Left ventricle myocardium inferior (tissue), 1 donor: Measurements from ENCODE around the gene ANO10. TPM values are rescaled to one million over a fixed set of nuclear protein-coding genes. Genes with fewer than 3 reads are reported as not detected.

Experiments used
- DNase-seq: peaks from one replicate; pipeline ENCODE4 v3.0.0-alpha.2; 2020
- H3K27ac ChIP-seq: fragments of 200-600 bp; replicated peaks from 2 replicates; pipeline ENCODE4 v1.8.0; 2021
- H3K27me3 ChIP-seq: fragments of 200-600 bp; 2 replicates; pipeline ENCODE4 v1.8.0; 2021; ENCODE audit warnings: low read depth
- H3K36me3 ChIP-seq: fragments of 200-600 bp; 2 replicates; pipeline ENCODE4 v1.8.0; 2021
- H3K4me1 ChIP-seq: fragments of 200-600 bp; 2 replicates; pipeline ENCODE4 v1.8.0; 2021
- H3K4me3 ChIP-seq: fragments of 200-600 bp; 2 replicates; pipeline ENCODE4 v1.8.0; 2021; ENCODE audit warnings: mild to moderate bottlenecking, moderate library complexity
- H3K9me3 ChIP-seq: fragments of 200-600 bp; replicated peaks from 2 replicates; pipeline ENCODE4 v1.8.0; 2021
- intact Hi-C: fragments of 100-400 bp; cut with micrococcal nuclease; formaldehyde crosslinking; loops from one replicate; pipeline ENCODE4 v1.11.0; 2022
- total RNA-seq: library from RNA; stranded (reverse); fragmentation: NEBNext Ultra II Directional; extraction: Animal tissue kit (Norgen Biotek cat#: 25700); gene quantifications from one replicate; pipeline ENCODE4 v1.2.1, GENCODE V29; 2021
- TF ChIP-seq, protein P1 (sequence below): fragments of 200-600 bp; IDR thresholded peaks from 2 replicates; pipeline ENCODE4 v1.8.0; 2021; ENCODE audit warnings: antibody characterized with exemption, mild to moderate bottlenecking, borderline replicate concordance
- donor health status: DM: no; HTN: yes; CAD: no; lungs with severe emphysema.

Gene ANO10
- total RNA-seq, 1 donor from 2014 or later: 12.6 TPM

DNA sequence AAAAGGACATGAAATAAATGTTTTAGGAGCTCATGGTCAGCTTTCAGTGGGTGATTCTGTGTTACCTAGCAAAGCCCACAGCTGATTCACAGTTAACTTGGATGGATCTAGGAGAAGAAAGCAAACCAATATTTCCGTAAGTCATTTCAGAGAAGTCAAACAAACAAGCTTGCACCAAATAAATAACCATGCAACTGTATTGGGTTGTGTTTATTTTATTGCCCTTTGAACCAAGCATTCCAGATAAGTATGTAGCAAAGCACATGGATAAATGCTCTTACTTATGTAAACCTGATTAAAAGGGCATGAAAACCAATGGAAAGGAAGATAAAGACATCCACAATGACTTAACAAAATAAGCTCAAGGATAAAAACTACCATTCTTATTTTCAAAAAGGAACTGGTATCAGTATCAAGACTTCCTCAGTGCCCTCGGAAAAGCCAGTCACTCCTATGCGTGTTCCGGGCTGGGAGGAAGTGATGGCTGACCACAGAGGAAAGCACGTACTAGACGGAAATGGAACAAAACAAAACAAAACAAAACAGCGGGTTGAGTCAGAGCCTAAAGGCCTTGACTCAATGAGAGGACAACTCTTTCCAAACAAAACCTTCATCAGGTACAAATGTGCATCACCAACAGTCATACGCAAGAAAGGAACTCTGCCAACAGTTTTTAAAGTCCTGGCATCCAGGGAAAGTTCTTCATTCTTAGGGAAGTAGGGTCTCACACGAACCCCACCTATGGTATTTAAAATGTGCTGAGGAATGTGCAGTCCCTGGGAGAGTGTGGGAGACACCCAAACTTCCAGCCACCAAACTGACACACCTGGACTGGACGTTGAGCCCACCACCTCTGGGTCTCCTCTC lies 232.2 kb downstream of the ANO10 start:
- Histone ChIP-seq H3K27ac (peak overlapping the region; percentile 85), H3K4me3 (no peak overlapping the region), H3K9me3 (peaks cover 11% of the 10 kb centered on the region), H3K36me3 (no peaks in the 10 kb centered on the region), H3K27me3 (no peaks in the 10 kb centered on the region), H3K4me1 (peaks cover 50% of the 10 kb centered on the region)
- intact Hi-C loops: loop anchor here (10.0 kb wide), 1 partner anchor 105 kb away; no protein-coding TSS in a partner anchor
- TF ChIP-seq, protein P1, sequence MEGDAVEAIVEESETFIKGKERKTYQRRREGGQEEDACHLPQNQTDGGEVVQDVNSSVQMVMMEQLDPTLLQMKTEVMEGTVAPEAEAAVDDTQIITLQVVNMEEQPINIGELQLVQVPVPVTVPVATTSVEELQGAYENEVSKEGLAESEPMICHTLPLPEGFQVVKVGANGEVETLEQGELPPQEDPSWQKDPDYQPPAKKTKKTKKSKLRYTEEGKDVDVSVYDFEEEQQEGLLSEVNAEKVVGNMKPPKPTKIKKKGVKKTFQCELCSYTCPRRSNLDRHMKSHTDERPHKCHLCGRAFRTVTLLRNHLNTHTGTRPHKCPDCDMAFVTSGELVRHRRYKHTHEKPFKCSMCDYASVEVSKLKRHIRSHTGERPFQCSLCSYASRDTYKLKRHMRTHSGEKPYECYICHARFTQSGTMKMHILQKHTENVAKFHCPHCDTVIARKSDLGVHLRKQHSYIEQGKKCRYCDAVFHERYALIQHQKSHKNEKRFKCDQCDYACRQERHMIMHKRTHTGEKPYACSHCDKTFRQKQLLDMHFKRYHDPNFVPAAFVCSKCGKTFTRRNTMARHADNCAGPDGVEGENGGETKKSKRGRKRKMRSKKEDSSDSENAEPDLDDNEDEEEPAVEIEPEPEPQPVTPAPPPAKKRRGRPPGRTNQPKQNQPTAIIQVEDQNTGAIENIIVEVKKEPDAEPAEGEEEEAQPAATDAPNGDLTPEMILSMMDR: no peak
- no peak for DNase-seq

GRCh38 chr3:43388915-43389314 lies 232.9 kb downstream of the ANO10 start:
- H3K4me1 ChIP-seq: peaks cover 43% of the 10 kb centered on the region
- no peaks in the 10 kb centered on the region for H3K27me3 ChIP-seq
- H3K9me3 ChIP-seq: peaks cover 18% of the 10 kb centered on the region
- H3K36me3 ChIP-seq: no peaks in the 10 kb centered on the region
- TF ChIP-seq, protein P1: no peak
- peak overlapping the region; percentile 85 for H3K27ac ChIP-seq
- intact Hi-C loops: no loop called here
- no peak overlapping the region for H3K4me3 ChIP-seq
- no peak for DNase-seq

GRCh38 chr3:43388175-43388574 lies 233.6 kb downstream of the ANO10 start:
- Histone ChIP-seq H3K4me3 (no peak overlapping the region), H3K9me3 (peaks cover 21% of the 10 kb centered on the region), H3K27ac (no peak overlapping the region), H3K4me1 (peaks cover 35% of the 10 kb centered on the region), H3K36me3 (no peaks in the 10 kb centered on the region), H3K27me3 (no peaks in the 10 kb centered on the region)
- intact Hi-C loops: no loop called here
- DNase-seq: no peak
- TF ChIP-seq, protein P1: no peak

DNA sequence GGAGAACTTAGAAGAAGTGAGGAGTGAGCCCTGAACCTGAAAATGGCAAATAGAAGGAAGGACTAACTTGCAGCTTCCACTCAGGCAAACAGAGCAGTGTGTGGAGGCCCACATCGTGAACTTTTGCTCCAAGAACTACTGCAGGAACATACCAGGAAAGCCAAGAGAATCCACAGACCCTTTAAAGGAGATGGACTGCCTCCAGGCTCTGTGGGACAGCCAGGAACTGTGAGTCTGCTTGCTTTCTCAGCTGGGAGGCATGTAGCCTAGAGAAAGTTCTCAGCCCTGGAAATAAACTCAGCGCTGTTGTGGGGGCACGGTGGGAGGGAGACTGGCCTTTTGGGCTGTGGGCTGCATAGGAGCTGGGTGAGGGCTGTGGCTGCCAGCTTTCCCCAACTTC lies 242.5 kb downstream of the ANO10 start:
- Histone ChIP-seq H3K27ac (peak overlapping the region; percentile 27), H3K36me3 (no peaks in the 10 kb centered on the region), H3K27me3 (no peaks in the 10 kb centered on the region), H3K9me3 (peaks cover 7% of the 10 kb centered on the region), H3K4me3 (no peak overlapping the region), H3K4me1 (peaks cover 13% of the 10 kb centered on the region)
- DNase-seq: no peak
- TF ChIP-seq, protein P1: no peak
- intact Hi-C loops: loop anchor here (10.0 kb wide), 1 partner anchor 215 kb away; no protein-coding TSS in a partner anchor

DNA sequence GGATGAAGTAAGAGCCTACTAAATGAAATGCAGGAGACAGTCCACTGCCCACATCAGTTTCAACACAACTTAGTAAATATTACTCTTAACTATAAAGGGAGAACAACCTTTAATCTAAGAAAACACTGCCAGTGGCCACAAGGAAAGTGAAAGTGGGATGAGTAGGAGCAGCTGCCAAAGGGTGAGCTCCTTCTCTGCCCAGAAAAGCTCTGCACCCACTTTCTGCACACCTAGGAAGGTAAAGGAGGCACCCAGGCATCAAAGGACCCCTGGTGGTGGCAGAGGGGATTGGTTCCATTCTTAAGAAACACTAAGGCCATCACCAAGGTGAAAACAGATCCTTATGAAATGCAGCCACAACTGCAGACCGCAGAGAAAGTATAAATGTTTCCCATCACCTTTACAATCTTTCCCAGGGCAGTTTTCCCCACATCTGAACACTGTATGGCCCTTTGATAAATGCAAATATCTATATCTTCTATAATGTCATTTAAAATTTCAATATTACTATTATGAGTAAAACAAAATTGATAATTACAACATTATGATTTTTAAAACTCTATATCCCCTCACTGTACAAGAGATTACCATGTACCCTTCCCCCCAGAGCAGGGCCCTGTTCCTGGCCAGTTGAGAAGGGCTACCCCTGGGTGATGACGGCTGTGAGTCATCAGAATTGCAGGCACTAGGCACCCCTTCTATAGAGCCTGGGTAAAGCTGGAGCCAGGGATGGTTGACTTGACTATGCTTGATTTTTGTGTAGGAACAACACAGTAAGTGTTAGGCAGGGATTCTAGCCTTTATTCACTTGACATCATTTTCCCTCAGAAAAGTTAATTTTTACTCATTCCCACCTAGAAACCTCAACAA lies 243.5 kb downstream of the ANO10 start:
- intact Hi-C loops: loop anchor here (10.0 kb wide), 1 partner anchor 214 kb away; no protein-coding TSS in a partner anchor
- Histone ChIP-seq H3K4me1 (peaks cover 13% of the 10 kb centered on the region), H3K9me3 (no peaks in the 10 kb centered on the region), H3K27ac (peak overlapping the region; percentile 27), H3K36me3 (no peaks in the 10 kb centered on the region), H3K4me3 (no peak overlapping the region), H3K27me3 (no peaks in the 10 kb centered on the region)
- DNase-seq: no peak
- TF ChIP-seq, protein P1: peak; percentile 70
